Colonic mucosa (tissue), 4 donors: Measurements from ENCODE around the gene PRKAR1B. TPM values are rescaled to one million over a fixed set of nuclear protein-coding genes. Genes with fewer than 3 reads are reported as not detected.

Source experiments
- DNase-seq: peaks from one replicate; pipeline ENCODE4 v3.0.0-alpha.2; 2020
- H3K27ac ChIP-seq: fragments of 200-600 bp; one replicate; pipeline ENCODE4 v1.8.0; 2021
- H3K27me3 ChIP-seq: fragments of 200-600 bp; one replicate; pipeline ENCODE4 v1.8.0; 2021
- H3K36me3 ChIP-seq: fragments of 200-600 bp; one replicate; pipeline ENCODE4 v1.8.0; 2021
- H3K4me1 ChIP-seq: fragments of 200-600 bp; one replicate; pipeline ENCODE4 v1.8.0; 2021; ENCODE audit warnings: mild to moderate bottlenecking
- H3K4me3 ChIP-seq: fragments of 200-600 bp; one replicate; pipeline ENCODE4 v1.8.0; 2021
- H3K9ac ChIP-seq, 2 donors: one replicate each; pipeline ENCODE4 v1.7.0; 2013; ENCODE audit warnings: control low read depth in 2 of 2, low read depth in 2 of 2, low read length in 2 of 2
- H3K9me3 ChIP-seq: fragments of 200-600 bp; one replicate; pipeline ENCODE4 v1.8.0; 2021
- CTCF ChIP-seq: fragments of 200-600 bp; IDR thresholded peaks from one replicate; pipeline ENCODE4 v1.8.0; 2022; ENCODE audit warnings: antibody characterized with exemption, mild to moderate bottlenecking
- intact Hi-C: fragments of 100-400 bp; cut with DNase I; formaldehyde crosslinking; loops from one replicate; pipeline ENCODE4 v1.14.1; 2022
- total RNA-seq, 2 donors: library from RNA; stranded (reverse); fragmentation: NEBNext Ultra II Directional in 1 of 2; extraction: Animal tissue kit (Norgen Biotek cat#: 25700) in 1 of 2; gene quantifications; one replicate each; pipeline ENCODE4 v1.2.1, GENCODE V29; 2021
- donor health status: healthy.
- donor health status: DM: no; HTN: no; CAD: no.
- donor health status: DM: no; HTN: no; CAD: no.

PRKAR1B gene
- total RNA-seq, 2 donors from 2014 or later = 19.2 to 32.8 TPM

- Histone ChIP-seq H3K9me3 (no peaks in the 10 kb centered on the region), H3K27ac (no peak overlapping the region), H3K27me3 (no peaks in the 10 kb centered on the region), H3K9ac (no peak overlapping the region), H3K36me3 (no peaks in the 10 kb centered on the region), H3K4me1 (no peaks in the 10 kb centered on the region), H3K4me3 (no peak overlapping the region)
- DNase-seq = no peak
- TF ChIP-seq CTCF = no peak
- intact Hi-C loops = no loop called here
Measured at GRCh38 chr7:713488-714230, 13.4 kb downstream of the PRKAR1B start.

GRCh38 chr7:713139-713457 is 14.0 kb downstream of the PRKAR1B start:
- Histone ChIP-seq H3K4me1 (no peaks in the 10 kb centered on the region), H3K27me3 (no peaks in the 10 kb centered on the region), H3K4me3 (no peak overlapping the region), H3K9ac (no peak overlapping the region), H3K27ac (no peak overlapping the region), H3K9me3 (no peaks in the 10 kb centered on the region), H3K36me3 (no peaks in the 10 kb centered on the region)
- no peak for TF ChIP-seq CTCF
- intact Hi-C loops = no loop called here
- DNase-seq = no peak

- Histone ChIP-seq H3K9ac (peak overlapping the region in 1 of 2 donors; percentile 24), H3K4me3 (peak overlapping the region; percentile 17), H3K36me3 (no peaks in the 10 kb centered on the region), H3K4me1 (no peaks in the 10 kb centered on the region), H3K27ac (no peak overlapping the region), H3K9me3 (no peaks in the 10 kb centered on the region), H3K27me3 (no peaks in the 10 kb centered on the region)
- no peak for DNase-seq
- intact Hi-C loops = no loop called here
- no peak for TF ChIP-seq CTCF
Measured at GRCh38 chr7:712381-713138, 14.5 kb downstream of the PRKAR1B start.

- Histone ChIP-seq H3K9me3 (no peaks in the 10 kb centered on the region), H3K36me3 (no peaks in the 10 kb centered on the region), H3K27me3 (no peaks in the 10 kb centered on the region), H3K4me3 (peak overlapping the region; percentile 17), H3K4me1 (peaks cover 3% of the 10 kb centered on the region), H3K9ac (peak overlapping the region in 1 of 2 donors; percentile 24), H3K27ac (no peak overlapping the region)
- DNase-seq = no peak
- no peak for TF ChIP-seq CTCF
- intact Hi-C loops = no loop called here
Measured at GRCh38 chr7:711922-712380, 15.1 kb downstream of the PRKAR1B start.

- no peak overlapping the region for H3K27ac ChIP-seq
- intact Hi-C loops = no loop called here
- peak overlapping the region; percentile 17 for H3K4me3 ChIP-seq
- H3K9ac ChIP-seq = peak overlapping the region in 1 of 2 donors; percentile 12
- TF ChIP-seq CTCF = no peak
- H3K4me1 ChIP-seq = peaks cover 3% of the 10 kb centered on the region
- no peaks in the 10 kb centered on the region for H3K36me3 ChIP-seq
- DNase-seq = no peak
- no peaks in the 10 kb centered on the region for H3K27me3 ChIP-seq
- no peaks in the 10 kb centered on the region for H3K9me3 ChIP-seq
Measured at GRCh38 chr7:711093-711921, 15.8 kb downstream of the PRKAR1B start.
